ENCODE measurements around the gene FSTL1.

DNA sequence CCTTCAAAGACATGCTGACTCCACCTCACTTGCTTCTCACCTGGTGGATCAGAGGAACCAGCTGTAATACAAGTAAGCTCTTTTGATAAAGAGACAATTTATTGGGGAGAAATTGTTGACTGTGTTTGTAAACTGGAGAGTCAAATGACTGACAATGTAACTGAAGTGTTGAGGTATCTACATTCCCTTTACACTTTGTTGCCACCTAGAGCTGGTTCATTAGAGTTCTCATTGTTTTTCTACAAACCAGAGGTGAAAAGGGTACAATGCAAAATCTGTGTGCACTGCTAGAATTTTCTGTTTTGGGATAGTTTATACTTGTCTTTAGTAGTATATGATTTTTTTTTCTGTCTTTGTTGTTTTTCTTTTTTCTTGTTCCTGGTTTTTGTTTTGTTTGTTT, 93.0 kb downstream of the FSTL1 start:
- TF ChIP-seq RCOR1 (IDR thresholded peaks at IDR 0.05; ENCODE audit: low read length) (no peak), EP300 (IDR thresholded peaks at IDR 0.05; ENCODE audit: borderline replicate concordance in 1 of 2, low read depth in 1 of 2, low read length in 1 of 2) (no peak), RAD21 (IDR thresholded peaks at IDR 0.05; ENCODE audit: low read length) (no peak), TAF1 (IDR thresholded peaks at IDR 0.05; ENCODE audit: borderline replicate concordance, low read depth, low read length) (no peak), CHD2 (IDR thresholded peaks at IDR 0.05; ENCODE audit: low read length, partially characterized antibody) (no peak), MEF2A (IDR thresholded peaks at IDR 0.05; ENCODE audit: borderline replicate concordance, low read depth) (no peak), NFIC (IDR thresholded peaks at IDR 0.05; ENCODE audit: borderline replicate concordance) (no peak), POLR2AphosphoS5 (IDR thresholded peaks at IDR 0.05; ENCODE audit: low read depth, low read length) (no peak)
- TF ChIP-seq, protein P1, sequence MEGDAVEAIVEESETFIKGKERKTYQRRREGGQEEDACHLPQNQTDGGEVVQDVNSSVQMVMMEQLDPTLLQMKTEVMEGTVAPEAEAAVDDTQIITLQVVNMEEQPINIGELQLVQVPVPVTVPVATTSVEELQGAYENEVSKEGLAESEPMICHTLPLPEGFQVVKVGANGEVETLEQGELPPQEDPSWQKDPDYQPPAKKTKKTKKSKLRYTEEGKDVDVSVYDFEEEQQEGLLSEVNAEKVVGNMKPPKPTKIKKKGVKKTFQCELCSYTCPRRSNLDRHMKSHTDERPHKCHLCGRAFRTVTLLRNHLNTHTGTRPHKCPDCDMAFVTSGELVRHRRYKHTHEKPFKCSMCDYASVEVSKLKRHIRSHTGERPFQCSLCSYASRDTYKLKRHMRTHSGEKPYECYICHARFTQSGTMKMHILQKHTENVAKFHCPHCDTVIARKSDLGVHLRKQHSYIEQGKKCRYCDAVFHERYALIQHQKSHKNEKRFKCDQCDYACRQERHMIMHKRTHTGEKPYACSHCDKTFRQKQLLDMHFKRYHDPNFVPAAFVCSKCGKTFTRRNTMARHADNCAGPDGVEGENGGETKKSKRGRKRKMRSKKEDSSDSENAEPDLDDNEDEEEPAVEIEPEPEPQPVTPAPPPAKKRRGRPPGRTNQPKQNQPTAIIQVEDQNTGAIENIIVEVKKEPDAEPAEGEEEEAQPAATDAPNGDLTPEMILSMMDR (IDR thresholded peaks at IDR 0.05), result no peak
- TF ChIP-seq, protein P2, sequence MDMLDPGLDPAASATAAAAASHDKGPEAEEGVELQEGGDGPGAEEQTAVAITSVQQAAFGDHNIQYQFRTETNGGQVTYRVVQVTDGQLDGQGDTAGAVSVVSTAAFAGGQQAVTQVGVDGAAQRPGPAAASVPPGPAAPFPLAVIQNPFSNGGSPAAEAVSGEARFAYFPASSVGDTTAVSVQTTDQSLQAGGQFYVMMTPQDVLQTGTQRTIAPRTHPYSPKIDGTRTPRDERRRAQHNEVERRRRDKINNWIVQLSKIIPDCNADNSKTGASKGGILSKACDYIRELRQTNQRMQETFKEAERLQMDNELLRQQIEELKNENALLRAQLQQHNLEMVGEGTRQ (IDR thresholded peaks at IDR 0.05; ENCODE audit: borderline replicate concordance, low read depth, low read length), result no peak
- TF ChIP-seq, protein P3, sequence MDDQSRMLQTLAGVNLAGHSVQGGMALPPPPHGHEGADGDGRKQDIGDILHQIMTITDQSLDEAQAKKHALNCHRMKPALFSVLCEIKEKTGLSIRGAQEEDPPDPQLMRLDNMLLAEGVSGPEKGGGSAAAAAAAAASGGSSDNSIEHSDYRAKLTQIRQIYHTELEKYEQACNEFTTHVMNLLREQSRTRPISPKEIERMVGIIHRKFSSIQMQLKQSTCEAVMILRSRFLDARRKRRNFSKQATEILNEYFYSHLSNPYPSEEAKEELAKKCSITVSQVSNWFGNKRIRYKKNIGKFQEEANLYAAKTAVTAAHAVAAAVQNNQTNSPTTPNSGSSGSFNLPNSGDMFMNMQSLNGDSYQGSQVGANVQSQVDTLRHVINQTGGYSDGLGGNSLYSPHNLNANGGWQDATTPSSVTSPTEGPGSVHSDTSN (IDR thresholded peaks at IDR 0.05), result no peak
- TF ChIP-seq, protein P4, sequence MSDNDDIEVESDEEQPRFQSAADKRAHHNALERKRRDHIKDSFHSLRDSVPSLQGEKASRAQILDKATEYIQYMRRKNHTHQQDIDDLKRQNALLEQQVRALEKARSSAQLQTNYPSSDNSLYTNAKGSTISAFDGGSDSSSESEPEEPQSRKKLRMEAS (IDR thresholded peaks at IDR 0.05; ENCODE audit: low read depth), result no peak

All from SK-N-SH (cell line).